HG03354 (cell line): ENCODE data around the gene HSF2BP.
"Not testable (repeated sequence)": the region's sequence is repeated elsewhere in the genome, so short reads cannot be mapped to it uniquely, and the experiment has no call there.

Experiments
- ATAC-seq: cut with Tn5 transposase; IDR thresholded peaks from one replicate; pipeline ENCODE4 v1.9.1; 2021; ENCODE audit warnings: mild to moderate bottlenecking; ENCODE audit not compliant: unreplicated experiment, poor library complexity, severe bottlenecking

The HSF2BP gene

DNA sequence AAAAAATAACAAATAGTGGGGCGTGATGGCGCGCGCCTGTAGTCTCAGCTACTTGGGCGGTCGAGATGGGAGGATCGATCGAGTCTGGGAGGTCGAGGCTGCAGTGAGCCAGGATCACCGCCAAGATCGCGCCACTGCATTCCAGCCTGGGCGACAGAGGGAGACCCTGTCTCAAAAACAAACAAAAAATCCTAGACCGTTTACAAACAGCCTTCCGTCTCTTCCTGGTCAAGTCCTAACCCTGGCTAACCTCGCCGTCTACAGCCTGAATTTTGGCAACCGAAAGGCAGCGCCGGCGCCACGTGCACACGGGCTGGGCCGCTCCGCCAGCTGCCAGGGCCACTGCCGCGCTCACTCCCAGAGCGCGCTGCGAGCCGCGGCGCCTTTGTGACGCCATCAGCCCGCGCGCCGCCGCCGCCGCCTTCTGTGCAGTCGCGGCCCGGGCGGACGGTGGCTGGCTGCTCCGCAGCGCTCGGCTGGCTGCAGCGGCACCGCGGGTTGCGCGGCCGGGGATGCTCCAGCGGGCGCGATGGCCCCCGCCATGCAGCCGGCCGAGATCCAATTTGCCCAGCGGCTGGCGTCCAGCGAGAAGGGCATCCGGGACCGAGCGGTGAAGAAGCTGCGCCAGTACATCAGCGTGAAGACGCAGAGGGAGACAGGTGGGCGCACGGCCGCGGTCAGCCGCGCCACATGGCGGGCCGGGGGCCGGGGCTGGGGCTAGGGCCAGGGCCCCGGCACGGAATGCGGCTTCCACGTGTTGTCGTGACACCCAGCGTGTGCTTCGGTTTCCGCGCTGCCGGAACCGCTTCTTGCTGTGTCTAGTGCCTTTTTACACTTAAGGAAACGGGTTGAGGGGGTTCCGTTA lies at the start of gene HSF2BP, which contains the start of gene RRP1B:
Gene HSF2BP, minus strand, starts transcription at position 353 of the 865 bp plus-strand sequence. CDS start 1,392 bp downstream, outside the sequence.
Gene RRP1B, plus strand, starts transcription at position 425 of the 865 bp plus-strand sequence. Its CDS starts 105 bp downstream, at position 530.
- peak; percentile 82 for ATAC-seq

DNA sequence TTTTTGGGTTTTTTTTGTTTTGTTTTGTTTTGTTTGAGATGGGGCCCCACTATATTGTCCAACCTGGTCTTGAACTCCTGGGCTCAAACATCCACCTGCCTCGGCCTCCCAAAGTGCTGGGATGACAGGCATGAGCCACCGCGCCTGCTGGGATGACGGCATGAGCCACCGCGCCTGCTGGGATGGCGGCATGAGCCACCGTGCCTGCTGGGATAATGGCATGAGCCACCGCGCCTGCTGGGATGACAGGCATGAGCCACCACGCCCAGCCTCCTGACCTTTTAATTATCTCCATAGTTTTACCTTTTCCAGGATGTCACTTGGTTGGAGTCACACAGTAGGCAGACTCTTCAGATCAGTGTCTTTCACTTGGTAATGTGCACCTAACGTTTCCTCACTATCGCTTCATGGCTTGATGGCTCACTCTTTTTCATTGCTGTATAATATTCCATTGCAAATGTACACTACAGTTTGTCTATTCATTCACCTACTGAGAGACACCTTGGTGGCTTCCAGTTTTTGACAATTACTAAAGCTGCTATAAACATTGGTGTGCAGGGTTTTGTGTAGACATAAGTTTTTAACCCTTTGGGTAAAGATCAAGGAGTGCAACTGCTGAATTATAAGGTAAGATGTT lies 49.6 kb upstream of the HSF2BP start:
- ATAC-seq, result no peak

GRCh38 chr21:43707462-43707861 lies 48.2 kb upstream of the HSF2BP start:
- ATAC-seq, result no peak

DNA sequence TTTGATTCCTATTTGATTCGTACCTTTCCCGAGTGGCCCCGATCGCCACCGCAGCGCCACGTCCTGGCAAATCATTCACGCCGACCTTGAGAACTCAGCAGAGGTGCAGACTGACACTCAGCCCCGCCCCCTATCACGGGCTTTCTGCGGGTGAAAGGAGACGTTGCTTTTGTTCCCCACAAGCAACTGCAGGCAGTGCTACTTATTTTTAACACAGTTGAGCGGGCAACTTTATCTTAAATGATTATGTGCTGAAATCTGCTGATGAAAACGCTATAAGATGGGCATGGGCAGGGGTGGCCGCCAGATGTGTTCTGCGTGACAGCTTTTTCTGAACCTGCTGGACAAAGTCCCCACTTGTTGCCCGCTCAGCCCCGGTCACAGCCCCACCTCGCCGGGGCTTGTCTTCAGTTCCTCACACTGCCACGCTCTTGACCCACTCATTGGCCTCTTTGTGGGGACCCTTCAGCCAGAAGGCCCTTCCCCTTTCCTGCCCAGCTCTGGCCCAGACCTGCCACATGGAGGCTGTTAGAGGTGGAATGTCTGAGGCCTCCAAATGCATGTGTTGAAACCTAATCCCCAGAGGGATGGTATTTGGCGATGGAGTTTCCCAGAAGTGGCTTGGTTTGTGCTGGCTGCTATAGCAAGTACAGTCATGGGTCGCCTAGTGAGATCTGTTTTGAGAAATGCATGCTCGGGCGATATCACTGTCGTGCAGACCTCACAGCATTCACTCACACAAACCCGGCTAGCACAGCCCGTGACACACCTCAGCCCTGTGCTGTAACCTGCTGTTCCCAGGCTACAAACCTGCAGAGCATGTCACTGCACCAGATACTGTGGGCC lies 44.0 kb upstream of the HSF2BP start:
- no peak for ATAC-seq

- ATAC-seq, result no peak
Measured at GRCh38 chr21:43702785-43703034, 43.4 kb upstream of the HSF2BP start.

DNA sequence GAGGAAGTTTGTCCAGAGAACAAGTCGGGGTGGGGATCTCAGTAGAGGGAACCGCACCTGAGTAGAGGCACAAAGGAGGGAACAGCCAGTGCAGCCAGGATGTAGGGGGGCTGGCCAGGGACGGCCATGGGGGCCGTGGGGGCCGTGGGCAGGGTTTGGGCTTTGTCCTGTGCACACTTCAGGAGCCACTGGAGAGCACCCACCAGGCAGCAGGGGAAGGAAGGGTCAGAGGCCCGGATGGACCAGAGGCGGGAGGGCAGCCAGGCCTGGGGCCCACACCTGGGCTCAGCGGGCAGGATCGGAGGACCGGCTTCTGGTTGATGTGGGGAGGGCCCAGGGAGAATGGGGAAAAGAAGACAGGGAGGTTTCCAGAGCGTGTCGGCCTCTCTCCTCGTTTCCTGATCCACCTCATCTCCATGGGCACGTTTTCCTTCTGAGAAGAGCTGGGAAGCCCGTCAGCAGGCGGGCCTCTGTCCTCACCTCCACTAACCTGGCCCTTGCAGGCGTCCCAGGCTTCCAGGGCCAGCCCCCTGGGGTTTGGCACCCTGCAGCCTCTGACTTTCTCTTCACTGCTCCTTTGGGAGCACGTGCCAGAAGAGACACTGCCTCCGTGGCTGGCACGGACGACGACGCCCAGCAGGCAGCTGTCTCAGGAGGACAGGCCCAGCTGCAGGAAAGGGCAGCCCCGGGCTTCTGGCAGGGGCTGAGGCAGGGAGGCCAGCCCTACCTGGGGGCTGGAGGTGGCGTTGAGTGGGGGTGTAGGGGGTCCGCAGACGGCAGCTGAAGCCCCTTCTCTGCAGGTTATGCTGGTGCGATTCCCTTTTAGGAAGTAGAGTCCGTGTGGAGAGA lies 42.9 kb upstream of the HSF2BP start:
- no peak for ATAC-seq

GRCh38 chr21:43699933-43700599 lies 40.8 kb upstream of the HSF2BP start:
- no peak for ATAC-seq

DNA sequence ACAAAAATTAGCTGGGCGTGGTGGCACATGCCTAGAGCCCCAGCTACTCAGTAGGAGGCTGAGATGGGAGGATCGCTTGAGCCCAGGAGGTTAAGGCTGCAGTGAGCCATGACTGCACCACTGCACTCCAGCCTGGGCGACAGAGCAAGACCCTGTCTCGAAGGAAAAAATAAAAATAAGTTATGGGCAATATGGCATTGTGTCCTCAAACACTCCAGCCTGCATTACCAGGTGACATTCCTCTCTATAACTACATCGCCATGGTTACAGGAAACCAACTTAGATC lies 40.1 kb upstream of the HSF2BP start:
- ATAC-seq, result not testable (repeated sequence)

- no peak for ATAC-seq
Measured at GRCh38 chr21:43697758-43698643, 38.7 kb upstream of the HSF2BP start.

- ATAC-seq, result no peak
Measured at GRCh38 chr21:43696214-43696613, 36.9 kb upstream of the HSF2BP start.

DNA sequence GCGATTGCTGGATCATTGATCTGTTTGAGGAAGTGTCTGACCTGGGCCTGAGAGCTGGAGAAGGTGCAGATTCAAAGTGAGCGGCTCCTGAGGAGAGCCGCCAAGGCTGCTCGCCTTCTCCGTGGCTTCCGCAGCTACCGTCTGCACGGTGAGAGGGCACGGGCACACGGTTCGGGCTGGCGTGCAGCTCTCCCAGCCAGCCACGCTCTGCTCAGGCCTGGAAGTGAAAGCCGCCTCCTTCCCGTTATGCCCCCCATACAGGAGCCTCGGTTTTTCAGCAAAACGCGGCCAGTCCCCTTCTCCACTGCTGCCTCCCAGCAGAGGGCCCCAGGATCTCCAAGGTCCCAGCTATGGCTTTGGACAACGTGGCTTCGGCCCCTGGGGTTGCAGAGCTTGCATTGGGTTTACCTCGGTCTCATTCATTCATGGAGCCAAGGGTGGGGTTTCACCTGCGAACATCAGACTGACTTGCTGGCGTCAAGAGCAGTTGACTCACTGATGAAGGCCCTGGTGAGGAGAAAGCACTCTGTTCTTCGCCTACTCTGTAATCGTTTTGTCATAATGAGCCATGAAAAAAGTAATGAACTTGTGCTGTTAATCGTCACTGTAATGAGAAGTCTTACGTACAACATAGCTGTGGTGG lies 35.3 kb upstream of the HSF2BP start:
- no peak for ATAC-seq

DNA sequence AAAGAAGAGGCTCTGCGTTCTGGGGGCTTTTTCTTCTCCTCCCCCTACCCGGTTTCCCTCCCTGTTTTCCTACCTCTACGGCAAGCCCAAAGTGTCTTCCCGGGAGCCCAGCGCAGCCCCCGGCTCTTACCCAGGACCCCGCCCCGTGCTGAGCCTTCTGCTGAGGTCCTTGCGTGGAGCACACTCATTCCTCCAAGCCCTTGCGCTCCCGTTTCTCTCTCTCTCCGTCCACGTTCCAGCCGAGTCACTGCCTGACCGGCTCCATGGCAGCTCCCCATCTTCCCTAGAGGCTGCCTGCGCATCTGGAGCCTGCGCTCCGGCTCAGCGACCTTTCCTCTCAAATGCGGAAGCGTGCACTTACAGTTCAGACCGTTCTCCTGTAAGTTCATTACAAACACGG lies 34.7 kb upstream of the HSF2BP start:
- ATAC-seq, result no peak

- no peak for ATAC-seq
Measured at GRCh38 chr21:43692949-43693348, 33.7 kb upstream of the HSF2BP start.

GRCh38 chr21:43691801-43692200 lies 32.5 kb upstream of the HSF2BP start:
- no peak for ATAC-seq

DNA sequence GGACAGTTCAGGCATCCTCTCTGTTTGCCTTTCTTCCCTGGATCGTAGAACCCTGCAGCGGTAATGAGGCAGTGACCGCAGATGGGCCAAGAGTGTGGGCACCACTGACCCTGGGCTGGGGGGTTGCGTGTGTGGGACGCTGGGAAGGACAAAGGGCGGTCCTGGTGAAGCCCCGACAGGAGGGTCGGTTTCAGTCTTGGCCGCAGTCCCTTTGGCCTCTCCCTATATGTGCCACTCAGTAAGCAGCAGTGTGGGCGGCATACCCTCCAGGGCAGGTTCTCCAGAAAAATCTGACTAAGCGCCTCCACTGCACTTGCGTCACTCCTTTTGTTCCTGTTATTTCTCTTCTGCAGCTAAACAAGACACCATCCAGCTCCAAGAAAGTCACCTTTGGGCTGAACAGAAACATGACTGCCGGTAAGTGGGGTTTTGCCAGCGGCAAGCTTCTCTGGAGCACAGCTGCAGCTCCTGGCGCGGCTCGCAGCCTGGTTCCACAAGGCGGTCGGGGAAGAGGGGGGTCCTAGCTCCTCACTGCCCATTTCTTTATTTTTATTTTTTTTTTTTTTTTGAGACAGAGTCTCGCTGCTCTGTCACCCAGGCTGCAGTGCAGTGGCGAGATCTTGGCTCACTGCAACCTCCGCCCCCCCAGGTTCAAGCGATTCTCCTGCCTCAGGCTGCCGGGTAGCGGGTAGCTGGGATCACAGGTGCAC lies 32.0 kb upstream of the HSF2BP start:
- no peak for ATAC-seq

DNA sequence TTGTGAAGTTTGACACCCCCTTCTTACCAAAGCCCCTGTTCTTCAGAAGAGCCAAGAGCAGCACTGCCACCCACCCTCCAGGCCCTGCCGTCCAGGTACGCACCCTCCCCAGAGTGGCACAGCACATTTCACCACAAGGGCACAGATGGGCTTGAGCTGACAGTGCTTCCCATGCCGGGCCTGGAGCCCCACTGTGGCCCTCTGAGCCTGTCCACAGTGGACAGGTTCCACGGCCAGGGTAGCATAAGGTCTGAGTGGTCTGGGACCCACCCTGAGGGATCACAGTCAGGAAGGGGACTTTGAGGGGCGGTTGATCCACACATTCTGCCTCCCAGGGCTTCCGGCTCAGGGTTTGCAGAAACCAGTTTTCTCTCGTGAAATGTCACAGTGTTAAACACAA lies 31.1 kb upstream of the HSF2BP start:
- ATAC-seq, result no peak

- no peak for ATAC-seq
Measured at GRCh38 chr21:43689556-43690337, 30.5 kb upstream of the HSF2BP start.
